SJSA1 (cell line): Measurements from ENCODE around the gene C22orf15. TPM values are rescaled to one million over a fixed set of nuclear protein-coding genes. Genes with fewer than 3 reads are reported as not detected.

ENCODE experiments used
- DNase-seq, 2 experiments: peaks; one replicate each; pipeline ENCODE4 v3.0.0-alpha.2; 2015 to 2020; ENCODE audit warnings: low spot score in 2 of 2, low read depth in 1 of 2
- H3K27ac ChIP-seq: fragments of 250-450 bp; sonication (Bioruptor Pico); 2 replicates; pipeline ENCODE4 v1.5.1; 2020; ENCODE audit warnings: mild to moderate bottlenecking, moderate library complexity
- H3K27me3 ChIP-seq: fragments of 250-450 bp; sonication (Bioruptor Pico); replicated peaks from 2 replicates; pipeline ENCODE4 v1.5.1; 2020; ENCODE audit warnings: mild to moderate bottlenecking, moderate library complexity
- H3K36me3 ChIP-seq: fragments of 250-450 bp; sonication (Bioruptor Pico); 2 replicates; pipeline ENCODE4 v1.5.1; 2020; ENCODE audit warnings: mild to moderate bottlenecking
- H3K4me1 ChIP-seq: fragments of 250-450 bp; sonication (Bioruptor Pico); replicated peaks from 2 replicates; pipeline ENCODE4 v1.6.1; 2021; ENCODE audit warnings: mild to moderate bottlenecking
- H3K4me3 ChIP-seq: fragments of 250-450 bp; sonication (Bioruptor Pico); 2 replicates; pipeline ENCODE4 v1.5.1; 2020; ENCODE audit warnings: mild to moderate bottlenecking
- H3K9me3 ChIP-seq: fragments of 250-450 bp; sonication (Bioruptor Pico); replicated peaks from 2 replicates; pipeline ENCODE4 v1.5.1; 2020; ENCODE audit warnings: mild to moderate bottlenecking
- total RNA-seq: library from RNA; depleted of rRNA; stranded (reverse); fragments of >200 nt; shearing (Covaris generic); gene quantifications from 2 replicates; pipeline ENCODE4 v1.2.3, GENCODE V29; 2014

C22orf15 gene
- total RNA-seq, 1 experiment from 2014 or later = not detected

DNA sequence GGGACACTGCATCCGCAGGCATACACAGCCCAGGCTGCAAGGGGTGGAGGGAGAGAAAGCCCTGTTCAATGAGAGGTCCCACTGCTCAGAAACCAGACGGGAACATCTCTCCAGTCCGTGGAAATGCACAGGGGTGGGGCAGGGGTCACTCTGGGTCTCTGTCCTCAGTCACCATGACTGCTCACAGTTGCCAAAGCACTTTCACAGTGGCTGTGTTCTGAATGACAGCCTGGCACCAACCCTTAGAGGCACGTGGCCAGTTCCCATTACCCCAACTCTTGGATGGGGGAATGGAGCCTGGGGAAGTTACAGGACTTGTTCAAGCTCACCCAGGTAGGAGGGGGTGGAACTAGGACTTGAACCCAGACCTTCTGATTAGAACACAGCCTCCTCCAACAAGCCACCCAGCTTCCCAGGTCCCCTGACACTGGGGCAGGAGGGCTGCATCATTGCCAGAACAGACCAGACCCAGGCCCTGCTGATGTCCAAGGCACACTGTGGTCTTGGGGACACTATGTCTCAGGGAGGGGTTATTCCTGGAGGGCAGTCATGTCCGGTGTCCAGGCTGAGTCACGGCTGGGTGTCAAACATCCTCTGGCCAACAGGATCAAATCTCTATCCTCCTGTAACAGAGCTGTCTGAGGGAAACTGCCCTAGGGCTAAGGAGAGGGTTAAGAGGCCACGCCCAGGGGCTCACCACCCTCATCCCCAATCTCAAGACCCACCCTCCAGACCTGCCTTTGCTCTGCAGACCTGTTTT lies 20.1 kb upstream of the C22orf15 start:
- Histone ChIP-seq H3K4me1 (no peaks in the 10 kb centered on the region), H3K27me3 (no peaks in the 10 kb centered on the region), H3K9me3 (no peaks in the 10 kb centered on the region), H3K4me3 (no peak overlapping the region), H3K27ac (no peak overlapping the region), H3K36me3 (peaks cover 34% of the 10 kb centered on the region)
- no peak for DNase-seq

DNA sequence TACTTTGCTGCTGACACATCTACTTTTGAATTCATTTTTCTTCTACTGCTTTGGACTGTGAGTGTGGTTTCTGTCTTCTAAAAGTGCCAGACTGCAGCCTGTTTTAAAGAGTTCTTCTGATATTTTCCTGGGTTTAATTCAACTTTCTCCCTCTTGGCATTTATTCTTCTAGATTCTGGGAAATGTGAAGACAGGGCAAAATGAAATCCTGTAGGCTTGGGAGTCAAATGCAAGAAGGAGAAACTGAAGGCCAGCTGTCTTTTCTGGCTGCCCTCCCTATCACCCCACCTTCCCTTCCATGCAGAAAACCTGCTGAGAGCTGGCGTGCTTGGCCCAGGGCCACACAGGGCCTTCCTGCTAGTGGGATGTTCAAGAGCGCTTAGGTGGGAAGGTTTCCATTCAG lies 19.5 kb upstream of the C22orf15 start:
- H3K4me3 ChIP-seq = no peak overlapping the region
- DNase-seq = no peak
- H3K9me3 ChIP-seq = no peaks in the 10 kb centered on the region
- H3K27me3 ChIP-seq = no peaks in the 10 kb centered on the region
- H3K36me3 ChIP-seq = peaks cover 34% of the 10 kb centered on the region
- H3K4me1 ChIP-seq = no peaks in the 10 kb centered on the region
- H3K27ac ChIP-seq = no peak overlapping the region

DNA sequence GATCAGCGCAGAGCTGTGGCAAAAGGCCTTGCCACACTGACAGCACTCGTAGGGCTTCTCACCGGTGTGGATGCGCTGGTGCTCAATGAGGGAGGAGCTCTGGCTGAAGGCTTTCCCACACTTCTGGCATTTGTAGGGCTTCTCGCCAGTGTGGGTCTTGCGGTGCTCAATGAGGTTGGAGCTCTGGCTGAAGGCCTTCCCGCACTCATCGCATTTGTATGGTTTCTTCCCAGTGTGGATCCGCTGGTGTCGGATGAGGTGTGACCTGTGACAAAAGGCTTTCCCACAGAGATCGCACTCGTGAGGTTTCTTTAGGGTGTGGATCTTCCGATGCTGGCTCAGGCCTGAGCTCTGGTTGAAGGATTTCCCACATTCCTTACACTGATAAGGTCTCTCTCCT lies 18.8 kb upstream of the C22orf15 start:
- no peak for DNase-seq
- no peak overlapping the region for H3K4me3 ChIP-seq

DNA sequence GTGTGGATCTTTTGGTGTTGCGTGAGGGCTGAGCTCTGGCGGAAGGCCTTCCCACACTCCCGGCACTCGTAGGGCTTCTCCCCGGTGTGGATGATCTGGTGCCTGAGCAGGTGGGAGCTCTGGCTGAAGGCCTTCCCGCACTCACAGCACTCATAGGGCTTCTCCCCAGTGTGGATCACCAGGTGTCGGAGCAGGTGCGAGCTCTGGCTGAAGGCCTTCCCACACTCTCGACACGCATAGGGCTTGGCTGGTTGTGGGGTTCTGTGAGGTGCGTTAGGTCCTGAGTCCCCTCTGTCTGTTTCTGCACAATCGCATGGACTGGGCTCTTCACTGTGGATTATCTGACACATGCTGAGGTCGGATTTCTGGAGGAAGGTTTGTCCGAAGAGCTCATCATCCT lies 18.3 kb upstream of the C22orf15 start:
- DNase-seq = no peak
- Histone ChIP-seq H3K27ac (no peak overlapping the region), H3K36me3 (peaks cover 34% of the 10 kb centered on the region), H3K4me1 (no peaks in the 10 kb centered on the region), H3K9me3 (no peaks in the 10 kb centered on the region), H3K4me3 (no peak overlapping the region), H3K27me3 (no peaks in the 10 kb centered on the region)

More for the DNA sequence above, 18.8 kb upstream of the C22orf15 start:
- no peaks in the 10 kb centered on the region for H3K4me1 ChIP-seq
- H3K27me3 ChIP-seq = no peaks in the 10 kb centered on the region
- no peak overlapping the region for H3K27ac ChIP-seq
- H3K9me3 ChIP-seq = no peaks in the 10 kb centered on the region
- peaks cover 34% of the 10 kb centered on the region for H3K36me3 ChIP-seq

DNA sequence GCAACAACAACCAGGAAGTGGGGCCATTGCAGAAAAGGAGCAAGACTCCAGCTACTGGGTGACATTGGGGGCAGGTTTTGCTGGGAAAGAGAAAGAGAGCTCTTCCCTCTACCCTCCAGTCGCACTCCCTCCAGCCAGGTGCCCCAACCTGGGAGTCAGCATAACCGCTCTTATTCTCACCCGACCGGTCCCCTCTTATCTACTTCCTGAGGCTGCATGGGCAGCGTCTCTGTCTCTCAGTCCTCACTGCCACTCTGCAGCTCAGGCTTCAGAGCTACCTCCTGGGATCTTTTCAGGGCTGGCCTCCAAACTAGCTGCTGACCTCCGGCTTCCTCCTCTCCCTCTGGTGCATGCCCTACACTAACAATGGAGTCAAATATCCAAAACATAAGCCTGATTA lies 17.0 kb upstream of the C22orf15 start:
- Histone ChIP-seq H3K4me3 (no peak overlapping the region), H3K27ac (no peak overlapping the region), H3K4me1 (peaks cover 4% of the 10 kb centered on the region; the same call in 1 of the 2 replicates), H3K9me3 (no peaks in the 10 kb centered on the region), H3K36me3 (peaks cover 34% of the 10 kb centered on the region), H3K27me3 (no peaks in the 10 kb centered on the region)
- DNase-seq = no peak

DNA sequence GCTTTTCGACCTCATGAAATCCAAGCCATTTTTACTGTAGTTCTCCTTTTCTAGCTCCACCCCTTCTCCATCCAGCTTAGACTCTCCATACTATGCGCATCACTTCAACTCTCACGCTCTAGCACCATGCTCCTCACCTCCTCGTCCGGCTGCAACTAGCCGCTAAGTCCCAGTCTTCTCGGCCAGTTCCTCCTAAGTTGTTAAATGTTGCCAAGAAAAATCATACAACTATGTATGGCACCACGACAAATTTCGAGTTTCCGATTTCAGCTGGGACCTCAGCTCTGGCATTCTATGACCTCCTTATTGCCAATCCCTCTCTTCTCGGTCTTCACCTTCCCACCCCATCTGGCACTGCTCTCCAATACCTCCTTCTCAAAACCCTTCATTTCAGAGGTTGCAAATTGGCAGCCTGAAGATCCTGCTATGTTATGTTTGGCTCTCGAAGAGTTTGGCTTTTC lies 12.9 kb upstream of the C22orf15 start:
- no peak overlapping the region for H3K27ac ChIP-seq
- peak overlapping the region; percentile 84; the same call in 1 of the 2 replicates for H3K4me3 ChIP-seq
- no peaks in the 10 kb centered on the region for H3K27me3 ChIP-seq
- peaks cover 12% of the 10 kb centered on the region for H3K4me1 ChIP-seq
- H3K9me3 ChIP-seq = peaks cover 4% of the 10 kb centered on the region
- H3K36me3 ChIP-seq = peaks cover 8% of the 10 kb centered on the region
- no peak for DNase-seq

DNA sequence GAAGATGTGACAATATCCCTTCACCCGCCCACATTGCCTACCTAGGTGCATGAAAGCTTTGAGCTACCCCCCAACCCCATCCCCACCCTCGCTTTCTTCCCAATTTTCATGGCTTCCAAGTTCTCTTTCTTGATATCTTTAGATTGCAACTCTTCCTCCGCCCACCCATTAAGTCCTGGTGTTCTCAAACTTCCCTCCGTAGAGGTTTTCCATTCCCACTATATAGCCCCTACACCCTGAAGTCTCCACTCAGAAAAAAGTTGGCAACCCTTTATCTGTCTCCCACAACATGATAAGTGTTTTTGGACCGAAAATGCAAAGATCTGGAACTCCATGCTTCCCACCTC lies 12.4 kb upstream of the C22orf15 start:
- Histone ChIP-seq H3K27me3 (no peaks in the 10 kb centered on the region), H3K9me3 (peaks cover 4% of the 10 kb centered on the region), H3K27ac (no peak overlapping the region), H3K36me3 (peaks cover 3% of the 10 kb centered on the region), H3K4me1 (peaks cover 16% of the 10 kb centered on the region), H3K4me3 (peak overlapping the region; percentile 84)
- no peak for DNase-seq

DNA sequence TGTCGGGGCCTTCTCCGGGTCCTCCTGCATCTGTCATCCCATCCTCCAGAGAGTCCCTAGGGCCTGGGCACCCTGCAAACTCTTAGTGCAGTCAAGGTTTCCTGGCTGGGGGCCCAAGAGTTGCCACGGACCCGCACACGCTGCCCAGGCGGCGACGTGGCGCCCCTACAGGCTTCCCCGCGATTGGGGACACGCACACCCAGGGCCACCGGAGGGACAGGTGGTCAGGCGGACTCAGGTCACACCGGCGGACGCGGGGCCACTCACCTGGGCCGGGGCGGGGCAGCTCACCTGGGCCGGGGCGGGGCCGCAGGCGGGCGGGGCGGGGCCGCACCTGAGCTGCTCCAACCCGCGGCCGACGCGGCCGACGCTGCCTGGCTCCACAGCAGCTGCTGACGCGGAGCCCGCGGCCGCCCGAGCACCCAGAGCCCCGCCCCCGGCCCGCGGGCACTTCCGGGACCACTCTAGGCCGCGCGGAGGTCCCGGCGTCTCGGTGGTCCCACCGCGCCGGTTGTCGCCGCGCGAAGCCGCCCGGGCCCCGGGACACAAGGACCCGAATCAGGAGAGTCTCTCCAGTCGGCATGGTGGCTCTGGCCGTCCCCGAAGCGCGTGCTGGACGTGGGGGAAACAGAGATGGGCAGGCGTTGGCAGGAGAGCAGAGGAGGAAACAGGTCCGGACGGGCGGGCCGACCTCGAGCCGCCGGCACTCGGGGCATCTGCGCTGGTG lies 11.9 kb upstream of the C22orf15 start, which contains the start of gene ZNF70:
ZNF70 (minus strand) TSS at position 399 of the 727 bp plus-strand sequence. CDS start 5,972 bp downstream, outside the sequence.
- H3K4me1 ChIP-seq = peaks cover 20% of the 10 kb centered on the region
- peak; percentile 75 to 77 for DNase-seq

DNA sequence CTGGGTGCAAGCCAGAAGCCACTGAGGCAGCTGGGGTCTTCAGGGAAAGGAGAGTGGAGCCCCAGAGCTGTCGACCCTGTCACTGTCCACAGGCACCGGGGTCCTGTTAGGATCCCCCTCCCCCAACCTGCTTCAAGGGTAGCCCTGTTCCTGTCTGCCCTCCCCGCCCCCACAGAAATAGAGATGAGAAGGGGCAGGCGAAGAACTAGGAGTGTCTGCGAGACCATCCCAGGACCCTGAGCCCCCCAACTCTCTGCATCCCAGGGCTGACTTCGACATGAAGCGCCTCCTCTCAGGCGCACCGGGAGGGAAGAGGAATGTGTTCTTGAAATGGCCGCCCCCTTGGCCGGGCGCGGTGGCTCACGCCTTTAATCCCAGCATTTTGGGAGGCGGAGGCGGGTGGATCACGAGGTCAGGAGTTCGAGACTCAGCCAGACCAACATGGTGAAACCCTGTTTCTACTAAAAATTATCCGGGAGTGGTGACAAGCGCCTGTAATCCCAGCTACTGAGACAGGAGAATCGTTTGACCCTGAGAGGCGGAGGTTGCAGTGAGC lies 11.3 kb upstream of the C22orf15 start:
- DNase-seq = no peak
- Histone ChIP-seq H3K36me3 (no peaks in the 10 kb centered on the region), H3K4me1 (peaks cover 20% of the 10 kb centered on the region)

More for the DNA sequence above, 11.9 kb upstream of the C22orf15 start, which contains the start of gene ZNF70:
- peaks cover 4% of the 10 kb centered on the region for H3K9me3 ChIP-seq
- H3K4me3 ChIP-seq = peak within 1 kb of the TSS; percentile 84
- no peaks in the 10 kb centered on the region for H3K36me3 ChIP-seq
- no peaks in the 10 kb centered on the region for H3K27me3 ChIP-seq
- peak within 1 kb of the TSS; percentile 82 for H3K27ac ChIP-seq

DNA sequence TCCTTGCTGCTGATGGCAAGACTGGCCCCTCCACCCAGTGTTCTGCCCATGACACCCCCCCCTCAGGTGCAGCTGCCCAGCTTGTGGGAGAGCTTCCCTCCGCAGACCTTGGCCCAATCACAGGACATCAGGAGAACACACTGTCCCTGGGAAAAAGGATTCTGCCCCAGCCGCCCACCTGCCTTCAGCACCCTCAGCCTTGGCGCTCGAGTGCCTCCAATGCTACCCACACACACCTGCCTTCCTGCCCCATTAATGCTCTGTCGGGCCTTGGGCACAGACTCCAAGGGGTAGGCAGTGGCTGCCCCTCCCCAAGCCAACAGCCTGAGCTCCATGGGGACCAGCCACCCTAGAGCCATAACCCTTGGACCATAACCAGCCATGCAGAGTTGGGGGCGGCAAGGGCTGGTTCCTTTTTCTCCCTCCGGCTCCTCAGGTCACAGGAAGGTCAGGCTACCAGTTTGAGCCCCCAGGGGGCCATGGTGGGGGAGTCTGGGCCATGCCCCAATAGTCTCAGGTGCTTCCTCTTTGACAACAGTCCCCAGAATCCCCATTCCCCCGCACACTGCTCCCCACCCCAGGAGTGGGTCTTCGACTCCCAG lies 10.6 kb upstream of the C22orf15 start:
- H3K9me3 ChIP-seq = peaks cover 4% of the 10 kb centered on the region
- no peak overlapping the region for H3K27ac ChIP-seq
- H3K4me1 ChIP-seq = peaks cover 20% of the 10 kb centered on the region
- H3K4me3 ChIP-seq = no peak overlapping the region
- H3K36me3 ChIP-seq = no peaks in the 10 kb centered on the region
- no peaks in the 10 kb centered on the region for H3K27me3 ChIP-seq
- DNase-seq = no peak

More for the DNA sequence above, 11.3 kb upstream of the C22orf15 start:
- Histone ChIP-seq H3K27me3 (no peaks in the 10 kb centered on the region), H3K9me3 (peaks cover 4% of the 10 kb centered on the region), H3K4me3 (peak overlapping the region; percentile 84), H3K27ac (peak overlapping the region; percentile 82)

DNA sequence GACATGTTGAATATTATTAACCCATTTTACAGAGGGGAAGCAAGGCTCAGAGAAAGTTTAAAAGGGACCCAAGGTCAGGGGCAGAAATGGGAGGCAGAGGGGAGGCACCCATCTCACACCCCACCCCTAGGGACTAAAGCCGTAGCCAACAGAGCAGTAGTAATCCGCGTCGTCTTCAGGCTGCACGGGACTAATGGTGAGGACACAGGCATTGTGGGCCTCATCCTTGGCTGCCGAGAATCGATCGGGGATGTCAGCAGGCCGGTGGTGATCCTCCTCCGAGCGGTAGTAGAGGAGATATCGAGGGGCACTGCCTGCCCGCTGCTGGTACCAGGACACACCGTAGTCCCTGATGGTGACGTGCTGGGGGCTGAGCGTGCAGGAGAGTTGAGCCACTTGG lies 10.0 kb upstream of the C22orf15 start:
- no peak for DNase-seq
- Histone ChIP-seq H3K4me1 (peaks cover 20% of the 10 kb centered on the region), H3K27ac (no peak overlapping the region)

DNA sequence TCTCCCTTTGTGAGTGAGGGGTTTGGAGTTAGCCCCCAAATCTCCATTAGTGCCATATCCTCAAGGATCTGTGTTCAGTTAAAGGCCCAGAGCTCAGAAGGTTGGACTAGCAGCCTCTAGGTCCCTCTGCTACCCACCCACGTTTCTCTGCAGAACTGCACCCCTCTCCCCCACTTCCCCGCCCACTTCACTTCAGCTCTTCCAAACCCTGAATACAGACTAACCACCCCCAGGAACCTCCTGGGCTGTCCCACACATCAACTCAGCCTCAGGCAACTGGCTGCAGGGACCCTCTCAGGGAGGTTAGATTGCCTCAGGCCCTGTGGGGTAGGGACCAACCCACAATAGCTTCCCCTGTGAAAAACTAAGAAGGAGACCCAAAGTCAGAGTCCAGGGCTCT lies 9.4 kb upstream of the C22orf15 start:
- Histone ChIP-seq H3K4me3 (no peak overlapping the region), H3K9me3 (peaks cover 4% of the 10 kb centered on the region)
- DNase-seq = no peak

More for the DNA sequence above, 10.0 kb upstream of the C22orf15 start:
- Histone ChIP-seq H3K27me3 (no peaks in the 10 kb centered on the region), H3K4me3 (no peak overlapping the region), H3K36me3 (no peaks in the 10 kb centered on the region), H3K9me3 (peaks cover 4% of the 10 kb centered on the region)

DNA sequence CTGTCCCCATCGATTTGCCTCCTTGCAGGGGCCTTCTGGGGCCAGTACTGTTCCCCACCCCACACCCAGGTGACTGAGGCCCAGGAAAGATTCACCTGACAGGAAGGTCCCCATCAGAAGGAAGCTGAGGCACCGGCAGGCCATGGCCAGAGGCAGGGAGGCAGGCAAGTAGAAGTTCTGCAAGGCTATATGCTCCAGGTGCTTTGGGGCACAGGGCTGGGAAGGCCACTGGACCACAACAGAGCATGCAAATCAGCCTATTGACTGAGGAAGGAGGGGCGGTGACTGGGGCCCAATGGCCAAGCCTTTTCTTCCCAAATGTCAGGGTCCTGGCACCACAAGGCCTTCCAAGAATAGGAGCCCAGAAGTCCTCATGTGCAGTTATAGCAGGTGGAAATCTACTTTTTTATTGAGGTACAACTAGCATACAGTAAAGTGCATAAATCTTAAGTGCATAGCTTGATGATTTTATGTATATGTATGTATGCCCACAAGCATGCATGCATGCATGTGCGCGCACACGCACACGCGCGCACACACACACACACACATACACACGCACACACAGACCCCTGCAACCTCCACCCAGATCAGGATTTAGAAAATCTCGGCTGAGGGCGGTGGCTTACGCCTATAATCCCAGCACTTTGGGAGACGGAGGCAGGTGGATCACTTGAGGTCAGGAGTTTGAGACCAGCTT lies 8.4 kb upstream of the C22orf15 start, which contains the start of gene VPREB3:
VPREB3 (minus strand) TSS at position 206 of the 700 bp plus-strand sequence; CDS start at position 144, 62 bp downstream.
- peaks cover 4% of the 10 kb centered on the region for H3K9me3 ChIP-seq
- no peaks in the 10 kb centered on the region for H3K36me3 ChIP-seq
- H3K4me1 ChIP-seq = peaks cover 20% of the 10 kb centered on the region
- H3K4me3 ChIP-seq = no peak within 1 kb of the TSS
- no peak for DNase-seq
- no peak within 1 kb of the TSS for H3K27ac ChIP-seq
- no peaks in the 10 kb centered on the region for H3K27me3 ChIP-seq

More for the DNA sequence above, 9.4 kb upstream of the C22orf15 start:
- Histone ChIP-seq H3K27me3 (no peaks in the 10 kb centered on the region), H3K27ac (no peak overlapping the region), H3K36me3 (no peaks in the 10 kb centered on the region), H3K4me1 (peaks cover 20% of the 10 kb centered on the region)
